HepG2 (cell line): ENCODE results near the gene LRRC28. TPM values are rescaled to one million over a fixed set of nuclear protein-coding genes. Genes with fewer than 3 reads are reported as not detected.

ENCODE experiments used
- AHDC1 ChIP-seq: sonication (generic); formaldehyde crosslinking; IDR thresholded peaks from 2 replicates; pipeline ENCODE4 v1.5.1; 2020; ENCODE audit warnings: mild to moderate bottlenecking, missing genetic modification reagents, borderline replicate concordance
- AKAP8 ChIP-seq: sonication (generic); formaldehyde crosslinking; IDR thresholded peaks from 2 replicates; pipeline ENCODE4 v1.5.1; 2020; ENCODE audit warnings: mild to moderate bottlenecking, missing genetic modification reagents
- EHMT2 ChIP-seq: fragments of 200-600 bp; sonication (generic); IDR thresholded peaks from 2 replicates; pipeline ENCODE4 v1.7.0; 2017; ENCODE audit warnings: antibody characterized with exemption, low read depth, low read length, borderline replicate concordance
- ERF ChIP-seq: IDR thresholded peaks from 2 replicates; pipeline ENCODE4 v1.6.1; 2018; ENCODE audit warnings: missing biosample characterization, missing genetic modification reagents
- HDAC6 ChIP-seq: fragments of 200-600 bp; sonication (generic); IDR thresholded peaks from 2 replicates; pipeline ENCODE4 v1.7.0; 2017; ENCODE audit warnings: mild to moderate bottlenecking, antibody characterized with exemption, low read length, low read depth
- IRF9 ChIP-seq: sonication (generic); formaldehyde crosslinking; IDR thresholded peaks from 2 replicates; pipeline ENCODE4 v1.8.0; 2022; ENCODE audit warnings: missing genetic modification reagents, mild to moderate bottlenecking, borderline replicate concordance
- JUN ChIP-seq: sonication (generic); formaldehyde crosslinking; IDR thresholded peaks from 2 replicates; pipeline ENCODE4 v1.4.0; 2020; ENCODE audit warnings: mild to moderate bottlenecking, missing genetic modification reagents
- KLF15 ChIP-seq: sonication (generic); formaldehyde crosslinking; IDR thresholded peaks from 2 replicates; pipeline ENCODE4 v1.8.1; 2023; ENCODE audit warnings: borderline replicate concordance, mild to moderate bottlenecking, inconsistent platforms, missing genetic modification reagents, mixed read lengths
- MAZ ChIP-seq, 2 experiments: sonication (generic) in 1 of 2; formaldehyde crosslinking in 1 of 2; IDR thresholded peaks; 2 replicates each; pipeline versions ENCODE4 v1.5.0 to v1.6.1; 2012 to 2020; ENCODE audit warnings: low read depth in 2 of 2, mild to moderate bottlenecking in 2 of 2, borderline replicate concordance in 1 of 2, improper control_type of control experiment in 1 of 2, low read length in 1 of 2, missing genetic modification reagents in 1 of 2, moderate library complexity in 1 of 2
- MYNN ChIP-seq: sonication (generic); formaldehyde crosslinking; IDR thresholded peaks from 2 replicates; pipeline ENCODE4 v1.4.0; 2020; ENCODE audit warnings: mild to moderate bottlenecking, low read depth, missing genetic modification reagents
- NCOR1 ChIP-seq: fragments of 200-600 bp; sonication (generic); IDR thresholded peaks from 2 replicates; pipeline ENCODE4 v1.7.0; 2017; ENCODE audit warnings: antibody characterized with exemption, low read length, borderline replicate concordance
- NR2C2 ChIP-seq: sonication (generic); formaldehyde crosslinking; IDR thresholded peaks from 2 replicates; pipeline ENCODE4 v1.4.0; 2020; ENCODE audit warnings: missing genetic modification reagents, mild to moderate bottlenecking, moderate library complexity, borderline replicate concordance
- REPIN1 ChIP-seq: sonication (generic); formaldehyde crosslinking; IDR thresholded peaks from 2 replicates; pipeline ENCODE4 v1.8.0; 2022; ENCODE audit warnings: missing genetic modification reagents, low read depth, mild to moderate bottlenecking, borderline replicate concordance
- SAP130 ChIP-seq: IDR thresholded peaks from 2 replicates; pipeline ENCODE4 v1.6.1; 2016; ENCODE audit warnings: low read depth
- SPEN ChIP-seq: sonication (generic); formaldehyde crosslinking; IDR thresholded peaks from 2 replicates; pipeline ENCODE4 v1.5.1; 2020; ENCODE audit warnings: low read depth, mild to moderate bottlenecking, missing genetic modification reagents
- TAF1 ChIP-seq: sonication (generic); formaldehyde crosslinking; IDR thresholded peaks from 2 replicates; pipeline ENCODE4 v1.4.0; 2020; ENCODE audit warnings: missing genetic modification reagents
- THAP11 ChIP-seq: IDR thresholded peaks from 2 replicates; pipeline ENCODE4 v1.6.1; 2016; ENCODE audit warnings: missing biosample characterization, missing genetic modification reagents
- YY1 ChIP-seq: IDR thresholded peaks from 2 replicates; pipeline ENCODE4 v1.6.1; 2011; ENCODE audit warnings: low read length, low read depth, moderate library complexity, mild to moderate bottlenecking; ENCODE audit not compliant: insufficient read depth, insufficient replicate concordance
- ZFP91 ChIP-seq: sonication (generic); formaldehyde crosslinking; IDR thresholded peaks from 2 replicates; pipeline ENCODE4 v1.9.0; 2022; ENCODE audit warnings: missing genetic modification reagents, mild to moderate bottlenecking, borderline replicate concordance
- ZNF549 ChIP-seq: sonication (generic); formaldehyde crosslinking; IDR thresholded peaks from 2 replicates; pipeline ENCODE4 v1.5.0; 2020; ENCODE audit warnings: missing genetic modification reagents
- ZNF552 ChIP-seq: sonication (generic); formaldehyde crosslinking; IDR thresholded peaks from 2 replicates; pipeline ENCODE4 v1.9.0; 2022; ENCODE audit warnings: missing genetic modification reagents, mild to moderate bottlenecking, borderline replicate concordance
- polyA plus RNA-seq, 8 experiments: library from polyadenylated mRNA; depleted of rRNA in 3 of 8; stranded (reverse) in 7 of 8; unstranded in 1 of 8; fragments of >200 nt; fragmentation: Illumina TruSeq in 4 of 8; extraction: Trizol in 4 of 8; gene quantifications; 2 replicates each; pipeline versions ENCODE4 v1.2.1 to v1.2.3, GENCODE V29; 2011 to 2016; ENCODE audit warnings: low read depth in 4 of 8, missing spikeins in 1 of 8, mixed read lengths in 1 of 8; ENCODE audit not compliant: insufficient read depth in 1 of 8
- total RNA-seq, 5 experiments: library from RNA; depleted of rRNA; stranded (reverse); fragments of >200 nt; fragmentation: Illumina TruSeq; extraction: Trizol; gene quantifications; 2 replicates each; pipeline ENCODE4 v1.2.3, GENCODE V29; 2016; ENCODE audit warnings: low read depth in 1 of 5

LRRC28 gene
- total and polyA plus RNA-seq, 2 of the 13 experiments (the other 11 are each of a cell fraction or from before 2014, with no cell fraction given), result 17.5 to 21.3 TPM

- TF ChIP-seq AHDC1 (CRISPR knock-in tag) (peak; percentile 91; the same call in 1 of the 2 replicates), NR2C2 (CRISPR knock-in tag) (peak; percentile 71), SAP130 (CRISPR knock-in tag) (peak; percentile 82), MAZ (IDR thresholded peaks at IDR 0.05; ENCODE audit: borderline replicate concordance, low read depth, low read length) (no peak), MAZ (CRISPR knock-in tag; IDR thresholded peaks at IDR 0.05; ENCODE audit: low read depth) (peak; percentile 61), EHMT2 (0 out of 2 replicates have a peak, but pooled peaks have one; percentile 23), THAP11 (CRISPR knock-in tag) (peak; percentile 63; the same call in 1 of the 2 replicates), ZFP91 (CRISPR knock-in tag) (peak; percentile 57; the same call in 1 of the 2 replicates), KLF15 (CRISPR knock-in tag) (no peak), IRF9 (0 out of 2 replicates have a peak, but pooled peaks have one; percentile 45), AKAP8 (CRISPR knock-in tag) (peak; percentile 39; the same call in 1 of the 2 replicates), SPEN (CRISPR knock-in tag) (peak; percentile 39; the same call in 1 of the 2 replicates), ZNF552 (CRISPR knock-in tag) (no peak), MYNN (CRISPR knock-in tag) (no peak), REPIN1 (CRISPR knock-in tag) (0 out of 2 replicates have a peak, but pooled peaks have one; percentile 25), ZNF549 (no peak), JUN (CRISPR knock-in tag) (no peak), YY1 (peak; percentile 79), NCOR1 (peak; percentile 76; the same call in 1 of the 2 replicates), TAF1 (CRISPR knock-in tag) (peak; percentile 76), HDAC6 (no peak), ERF (peak; percentile 54; the same call in 1 of the 2 replicates)
These were observed 169.9 kb downstream of the LRRC28 start (continued) for GRCh38 chr15:99421172-99421656.
